ENCODE data around the gene FKBP7.
"Not testable (repeated sequence)": the region's sequence is repeated elsewhere in the genome, so short reads cannot be mapped to it uniquely, and the experiment has no call there.

The FKBP7 gene, protein sequence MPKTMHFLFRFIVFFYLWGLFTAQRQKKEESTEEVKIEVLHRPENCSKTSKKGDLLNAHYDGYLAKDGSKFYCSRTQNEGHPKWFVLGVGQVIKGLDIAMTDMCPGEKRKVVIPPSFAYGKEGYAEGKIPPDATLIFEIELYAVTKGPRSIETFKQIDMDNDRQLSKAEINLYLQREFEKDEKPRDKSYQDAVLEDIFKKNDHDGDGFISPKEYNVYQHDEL

DNA sequence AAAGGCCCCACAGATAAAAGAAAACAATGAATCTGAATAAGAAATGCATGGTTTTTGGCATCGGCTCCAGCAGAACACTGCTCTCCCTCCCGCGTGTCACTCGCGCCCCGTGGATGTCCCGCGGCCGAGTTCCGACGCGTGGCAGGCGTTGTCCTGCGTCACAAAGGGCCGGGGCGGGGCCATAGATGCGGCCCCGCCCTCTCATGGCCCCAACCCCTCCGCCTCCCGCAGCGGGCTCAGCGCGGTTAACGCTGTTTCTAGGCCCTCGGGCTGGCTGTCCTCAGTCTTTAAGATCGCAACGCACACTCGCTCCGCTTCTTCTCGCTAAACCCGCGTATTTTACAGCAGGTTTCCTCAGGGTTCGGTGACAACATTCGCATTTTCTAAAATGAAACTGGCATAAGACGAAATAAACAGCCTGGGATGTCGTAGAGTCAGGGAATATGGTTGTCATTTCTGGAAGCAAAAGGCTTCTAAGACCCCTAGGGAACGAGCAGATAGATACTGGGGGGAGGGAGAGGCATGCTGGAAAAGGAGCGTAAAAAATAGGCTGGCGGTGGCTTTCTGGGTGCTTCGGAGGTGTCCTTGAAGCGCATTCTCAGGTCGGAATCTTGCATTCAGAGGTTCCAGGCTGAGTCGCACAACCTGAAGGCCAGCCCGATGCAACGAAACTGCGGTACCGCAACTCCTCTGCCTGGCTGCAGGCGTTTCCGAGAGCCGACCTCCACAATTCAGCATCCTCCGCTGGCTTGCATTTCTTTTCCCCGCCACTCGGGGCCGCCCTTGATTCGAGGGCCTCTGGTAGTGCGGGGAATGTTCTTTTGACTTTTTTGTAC lies at the start of gene FKBP7:
TSS of gene FKBP7 (minus strand) at position 162 of the 836 bp plus-strand sequence. CDS start at position 61, 101 bp downstream.
- DNase-seq = peak; percentile 88

DNA sequence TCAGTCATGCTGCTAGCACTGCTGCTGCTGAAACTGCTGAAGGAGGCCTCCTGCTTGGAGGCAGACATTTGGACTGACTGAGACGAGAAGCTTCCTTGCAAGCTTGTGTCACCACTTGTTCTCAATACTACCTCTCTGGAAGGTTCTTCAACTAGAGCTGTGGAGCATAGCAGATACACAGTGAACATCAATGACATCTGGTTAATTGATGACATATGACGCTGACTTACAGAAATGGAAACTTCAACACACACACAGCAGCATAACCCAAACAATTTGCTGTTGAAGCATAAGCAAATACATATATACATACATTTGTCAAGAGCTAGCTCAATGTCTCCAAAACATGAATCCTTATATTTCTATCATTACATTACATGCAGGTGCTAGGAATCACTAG lies 49.2 kb upstream of the FKBP7 start:
- DNase-seq = no peak

DNA sequence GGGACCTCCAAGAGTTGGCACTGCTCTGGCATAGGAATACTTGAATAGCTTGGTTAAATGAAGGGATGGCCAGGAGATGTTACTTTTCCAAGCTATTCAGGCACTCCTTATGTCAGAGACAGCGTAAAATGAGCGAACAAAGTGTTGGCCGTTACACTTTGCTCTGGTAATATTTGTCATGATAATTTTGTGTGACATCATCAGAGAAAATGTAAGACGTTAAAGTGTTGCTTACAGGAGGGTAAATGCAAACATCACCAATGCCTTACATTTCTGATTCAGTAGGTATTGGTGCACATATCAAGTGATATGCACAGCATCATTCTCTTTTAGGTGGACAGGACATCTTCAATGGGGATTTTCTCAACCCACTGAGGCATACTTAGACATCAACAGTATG lies 47.9 kb upstream of the FKBP7 start:
- DNase-seq = no peak

DNA sequence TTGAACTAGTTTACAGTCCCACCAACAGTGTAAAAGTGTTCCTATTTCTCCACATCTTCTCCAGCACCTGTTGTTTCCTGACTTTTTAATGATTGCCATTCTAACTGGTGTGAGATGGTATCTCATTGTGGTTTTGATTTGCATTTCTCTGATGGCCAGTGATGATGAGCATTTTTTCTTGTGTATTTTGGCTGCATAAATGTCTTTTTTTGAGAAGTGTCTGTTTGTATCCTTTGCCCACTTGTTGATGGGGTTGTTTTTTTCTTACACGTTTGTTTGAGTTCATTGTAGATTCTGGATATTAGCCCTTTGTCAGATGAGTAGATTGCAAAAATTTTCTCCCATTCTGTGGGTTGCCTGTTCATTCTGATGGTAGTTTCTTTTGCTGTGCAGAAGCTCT lies 47.1 kb upstream of the FKBP7 start:
- not testable (repeated sequence) for DNase-seq

DNA sequence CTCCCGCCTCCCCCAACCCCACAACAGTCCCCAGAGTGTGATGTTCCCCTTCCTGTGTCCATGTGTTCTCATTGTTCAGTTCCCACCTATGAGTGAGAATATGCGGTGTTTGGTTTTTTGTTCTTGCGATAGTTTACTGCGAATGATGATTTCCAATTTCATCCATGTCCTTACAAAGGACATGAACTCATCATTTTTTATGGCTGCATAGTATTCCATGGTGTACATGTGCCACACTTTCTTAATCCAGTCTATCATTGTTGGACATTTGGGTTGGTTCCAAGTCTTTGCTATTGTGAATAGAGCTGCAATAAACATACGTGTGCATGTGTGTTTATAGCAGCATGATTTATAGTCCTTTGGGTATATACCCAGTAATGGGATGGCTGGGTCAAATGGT lies 46.6 kb upstream of the FKBP7 start:
- DNase-seq = not testable (repeated sequence)

DNA sequence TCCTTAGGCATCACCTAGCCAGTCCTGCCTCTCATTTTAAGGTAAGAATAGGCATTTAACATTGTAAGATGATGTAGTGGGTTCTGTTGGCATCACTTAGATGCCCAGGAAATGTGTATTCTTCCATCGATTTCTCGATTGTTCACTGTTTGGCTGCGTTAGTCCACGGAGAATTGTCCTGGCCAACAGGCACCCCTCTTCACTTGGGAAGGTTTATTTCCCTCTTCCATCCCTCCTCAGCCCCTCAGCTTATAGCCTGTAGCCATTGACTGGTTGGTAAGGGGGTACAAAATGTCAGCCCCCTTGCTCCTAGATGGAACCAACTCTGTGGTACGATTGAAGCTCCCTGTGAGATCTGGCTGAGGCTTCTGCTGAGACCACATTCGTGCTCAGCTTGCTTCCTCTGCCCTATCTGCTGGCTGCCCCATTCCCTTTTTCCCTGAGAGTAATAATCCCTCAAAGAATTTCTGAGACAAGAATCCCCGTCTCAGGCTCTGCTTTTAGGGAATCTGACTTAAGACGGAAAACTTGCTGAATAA lies 45.3 kb upstream of the FKBP7 start:
- DNase-seq = peak; percentile 7

DNA sequence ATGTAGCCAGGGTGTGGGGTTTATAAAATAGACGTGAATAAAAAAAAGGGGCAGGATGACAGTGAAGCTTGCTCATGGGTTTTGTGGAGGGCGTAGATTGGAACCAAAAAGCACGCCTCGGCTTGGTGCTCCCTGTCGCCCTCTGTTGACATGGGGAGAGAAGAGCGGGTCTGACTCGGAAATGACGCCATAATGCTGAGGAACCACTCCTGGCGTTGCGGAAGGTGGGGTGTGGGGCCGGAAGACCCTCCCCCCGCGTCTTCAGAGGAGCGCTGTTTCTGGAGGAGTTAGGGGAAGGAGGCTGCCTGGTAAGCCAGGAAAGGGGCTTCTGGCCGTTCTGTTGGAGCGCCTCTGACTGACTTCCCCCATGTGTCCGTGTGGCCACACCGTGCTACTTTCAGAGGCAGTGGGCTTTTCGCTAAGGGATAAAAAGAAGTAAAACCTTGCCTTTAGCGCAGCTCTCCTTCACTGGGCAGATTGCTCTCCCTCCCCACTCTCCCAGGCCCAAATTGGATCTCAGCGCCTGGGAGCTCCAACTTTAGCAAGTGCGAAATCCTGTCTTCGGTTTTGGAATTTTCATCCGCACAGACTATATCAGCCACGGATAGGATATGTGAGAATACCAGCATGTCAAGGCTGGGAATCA lies 44.7 kb upstream of the FKBP7 start:
- peak; percentile 87 for DNase-seq

DNA sequence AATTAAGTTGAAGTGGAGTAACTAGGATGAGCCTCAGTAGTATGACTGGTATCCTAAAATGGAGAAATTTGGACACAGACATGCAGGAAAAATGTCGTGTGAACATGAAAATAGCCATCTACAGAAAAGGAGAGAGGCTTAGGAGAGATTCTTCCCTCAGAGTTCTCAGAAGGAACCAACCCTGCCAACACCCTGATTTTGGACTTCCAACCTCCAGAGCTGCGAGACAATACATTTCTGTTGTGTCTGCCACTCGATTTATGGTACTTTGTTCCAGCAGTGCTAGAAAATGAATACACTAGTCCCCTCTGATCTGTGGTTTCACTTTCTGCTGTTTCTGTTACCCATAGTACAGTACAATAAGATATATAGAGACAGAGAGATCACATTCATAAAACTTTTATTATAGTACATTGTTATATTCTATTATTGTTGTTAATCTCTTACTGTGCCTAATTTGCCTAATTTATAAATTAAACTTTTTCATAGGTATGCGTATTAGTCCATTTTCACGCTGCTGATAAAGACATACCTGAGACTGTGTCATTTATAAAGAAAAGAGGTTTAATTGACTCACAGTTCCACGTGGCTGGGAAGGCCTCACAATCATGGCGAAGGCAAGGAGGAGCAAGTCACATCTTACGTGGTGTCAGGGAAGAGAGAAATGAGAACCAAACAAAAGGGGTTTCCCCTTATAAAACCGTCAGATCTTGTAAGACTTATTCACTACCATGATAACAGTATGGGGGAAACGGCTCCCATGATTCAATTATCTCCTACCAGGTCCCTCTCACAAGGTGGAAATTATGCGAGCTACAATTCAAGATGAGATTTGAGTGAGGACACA lies 43.1 kb upstream of the FKBP7 start:
- no peak for DNase-seq

DNA sequence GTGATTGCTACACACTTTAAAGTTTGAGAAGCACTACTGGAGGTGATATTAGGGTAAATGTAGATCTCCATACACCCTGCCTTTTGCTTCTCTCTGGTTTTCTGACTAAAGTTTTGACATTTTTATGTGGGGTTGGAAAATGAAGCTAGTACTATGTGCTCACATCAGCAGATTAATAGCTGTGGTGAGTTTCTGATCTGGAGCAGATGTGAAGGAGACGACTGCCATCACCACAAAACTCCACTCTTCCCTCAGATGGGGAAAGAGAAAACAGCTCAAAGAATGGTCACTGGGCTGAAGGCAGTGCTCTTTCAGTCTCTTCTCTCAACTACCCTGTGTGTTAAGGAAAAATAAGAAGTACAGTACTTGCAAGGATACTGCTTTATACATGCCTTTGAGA lies 39.1 kb upstream of the FKBP7 start:
- no peak for DNase-seq

DNA sequence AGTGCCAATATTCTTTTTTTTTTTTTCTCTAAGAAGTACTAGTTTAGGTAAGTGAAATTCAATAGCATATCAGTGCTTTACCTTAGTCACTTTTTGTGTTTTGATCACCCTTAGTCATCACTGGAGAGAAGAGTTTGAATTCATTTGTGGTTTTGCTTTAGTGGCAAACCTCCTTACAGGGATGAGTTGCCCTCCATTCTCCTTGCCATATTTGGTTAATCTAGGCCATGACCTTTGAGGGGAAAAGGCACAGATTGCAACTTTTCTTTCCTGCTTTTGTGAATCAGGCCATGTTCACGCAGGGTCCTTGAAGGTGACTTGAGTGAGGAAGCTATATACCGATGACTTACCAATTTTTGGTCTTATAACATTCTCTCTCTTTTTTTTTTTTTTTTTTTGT lies 36.3 kb upstream of the FKBP7 start:
- peak; percentile 9 for DNase-seq

DNA sequence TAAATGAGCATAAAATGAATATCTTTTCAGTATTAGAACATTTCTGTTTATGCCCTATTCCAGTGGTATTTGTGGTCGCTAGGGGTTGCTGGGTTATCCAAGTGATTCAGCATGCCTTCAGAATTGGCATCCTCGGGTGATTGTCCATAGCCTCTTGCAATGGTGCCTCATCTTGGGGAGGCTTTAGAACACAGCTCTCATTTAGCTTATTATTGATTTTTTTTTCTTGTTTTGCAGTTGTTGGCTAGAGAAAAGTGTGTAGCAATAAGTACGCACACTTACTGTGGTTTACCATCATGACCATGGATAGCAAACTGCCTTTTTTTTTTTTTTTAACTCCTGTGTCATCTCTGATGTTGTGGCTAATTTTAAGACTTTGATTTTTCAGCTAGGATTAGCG lies 35.5 kb upstream of the FKBP7 start:
- no peak for DNase-seq

DNA sequence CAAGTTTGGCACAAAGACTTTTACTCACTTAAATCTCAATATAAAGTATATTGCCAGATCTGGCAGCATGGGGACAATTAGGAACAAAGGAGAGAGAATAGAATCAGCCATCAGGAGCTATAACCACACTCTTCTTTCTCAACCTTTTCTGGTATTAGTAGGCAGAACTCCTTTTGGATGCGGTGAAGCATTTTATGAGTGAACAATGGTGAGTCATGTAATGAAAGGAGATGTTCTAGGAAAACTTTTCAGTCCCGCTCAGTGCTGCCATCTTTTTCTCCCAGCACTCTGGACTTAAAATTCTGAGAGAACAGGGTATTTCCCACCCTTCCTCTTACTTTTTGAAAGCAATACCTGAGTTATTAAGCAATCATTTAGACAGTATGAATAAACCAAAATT lies 34.1 kb upstream of the FKBP7 start:
- no peak for DNase-seq

DNA sequence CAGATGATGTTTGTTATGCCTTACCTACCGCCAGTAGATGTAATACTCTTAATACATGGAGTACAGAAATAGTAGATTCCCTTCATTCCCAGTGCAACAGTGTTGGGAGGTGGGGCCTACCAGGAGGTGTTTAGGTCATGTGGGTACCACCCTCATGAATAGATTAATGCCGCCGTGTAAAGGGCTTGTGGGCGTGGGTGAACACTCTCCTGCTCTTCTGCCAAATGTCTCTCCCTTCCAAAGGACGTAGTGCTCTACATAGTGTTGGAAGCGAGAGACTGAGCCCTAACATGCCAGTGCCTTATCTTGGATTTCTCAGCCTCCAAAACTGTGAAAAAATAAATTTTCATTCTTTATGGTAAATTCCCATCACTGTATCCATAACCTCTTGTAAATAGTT lies 32.0 kb upstream of the FKBP7 start:
- DNase-seq = no peak

DNA sequence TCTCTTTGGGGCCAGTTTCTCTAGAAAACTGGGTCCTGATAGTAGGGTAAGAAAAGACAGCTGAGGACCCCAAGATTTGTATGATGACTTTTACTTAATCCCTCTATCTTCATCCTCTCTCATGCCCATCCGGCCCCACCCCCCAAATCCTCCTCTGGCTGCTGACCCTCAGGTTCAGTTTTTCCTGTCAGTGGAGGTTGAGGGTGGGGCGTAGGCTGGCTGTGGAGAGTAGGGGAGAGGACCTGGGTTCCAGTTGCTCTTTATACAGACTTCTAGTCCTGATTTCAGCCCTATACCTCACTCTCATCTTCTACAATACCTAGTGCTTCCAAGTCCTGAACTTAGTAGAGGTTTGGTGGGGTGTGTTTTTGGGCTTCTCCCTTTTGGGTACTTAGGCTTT lies 30.2 kb upstream of the FKBP7 start:
- no peak for DNase-seq

DNA sequence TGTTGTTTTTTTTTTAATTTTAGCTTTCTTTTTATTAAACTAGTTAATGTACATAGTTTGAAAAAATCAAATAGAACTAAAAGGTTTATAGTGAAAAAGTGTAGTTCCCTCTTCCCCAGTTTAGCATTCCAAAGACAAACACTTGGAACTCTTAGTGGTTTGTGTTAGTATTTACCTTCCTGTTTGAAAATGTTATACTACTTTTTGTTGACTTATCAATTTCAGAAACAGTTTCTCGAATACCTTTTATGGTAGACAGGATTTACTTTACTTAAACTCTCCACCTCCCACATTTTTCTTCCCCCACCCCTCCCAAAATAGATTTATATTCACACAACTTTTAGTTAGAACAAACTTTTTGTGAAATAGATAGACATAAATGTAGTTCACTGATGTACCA lies 28.5 kb upstream of the FKBP7 start:
- no peak for DNase-seq

DNA sequence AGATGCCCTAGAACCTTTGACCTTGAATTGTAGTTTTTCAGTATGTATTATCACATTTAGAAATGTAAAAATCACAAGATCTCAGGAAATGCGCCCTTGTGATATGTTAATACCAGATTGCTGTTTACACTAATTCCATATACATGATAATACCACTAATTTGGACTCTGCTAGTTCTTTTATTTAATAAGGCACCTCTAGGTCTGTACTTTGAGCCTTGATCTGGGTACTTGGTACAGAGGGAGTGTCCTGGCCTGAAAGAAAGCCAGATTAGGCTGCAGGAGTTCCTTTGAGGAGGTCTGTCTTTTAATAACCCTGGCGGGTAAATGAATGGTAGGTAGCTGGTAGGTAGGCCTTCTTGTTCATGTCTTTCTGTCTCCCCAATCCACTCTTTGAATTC lies 28.1 kb upstream of the FKBP7 start:
- no peak for DNase-seq

DNA sequence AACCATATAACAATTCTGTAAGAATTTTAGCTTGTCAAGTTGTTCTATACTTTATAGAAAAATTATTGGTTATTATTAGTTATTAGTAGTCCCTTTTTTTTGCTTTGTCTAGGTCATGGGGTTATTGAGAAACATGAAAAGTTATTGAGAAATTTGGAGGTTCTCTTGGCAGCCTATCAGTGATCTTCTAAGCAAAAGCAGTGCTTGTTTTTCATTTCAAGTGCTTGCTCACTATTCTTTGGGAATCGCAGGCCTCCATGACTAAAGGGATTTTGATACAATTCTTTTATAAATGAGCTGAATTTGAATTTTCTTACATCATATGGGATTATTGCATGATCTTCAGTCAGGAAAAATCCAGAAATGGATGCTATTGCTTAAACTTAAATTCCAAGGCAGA lies 27.7 kb upstream of the FKBP7 start:
- no peak for DNase-seq

DNA sequence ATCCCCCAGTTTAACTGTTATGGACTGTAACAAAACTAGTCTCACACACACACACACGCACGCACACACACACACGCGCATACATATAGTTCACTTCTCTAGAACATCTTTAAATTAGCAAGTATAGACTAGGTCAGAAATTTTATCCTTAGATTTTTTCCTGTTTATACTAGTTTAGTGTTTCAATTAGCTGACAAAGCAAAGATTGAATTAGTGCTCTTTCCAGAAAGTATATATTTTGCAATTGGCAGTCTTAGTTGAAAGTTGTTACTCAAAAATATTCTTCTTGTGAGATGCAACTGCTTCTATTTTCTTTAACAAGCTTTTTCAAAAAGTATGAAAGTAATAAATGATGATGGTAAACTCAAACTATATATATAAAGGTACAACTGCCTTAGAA lies 24.4 kb upstream of the FKBP7 start:
- no peak for DNase-seq

DNA sequence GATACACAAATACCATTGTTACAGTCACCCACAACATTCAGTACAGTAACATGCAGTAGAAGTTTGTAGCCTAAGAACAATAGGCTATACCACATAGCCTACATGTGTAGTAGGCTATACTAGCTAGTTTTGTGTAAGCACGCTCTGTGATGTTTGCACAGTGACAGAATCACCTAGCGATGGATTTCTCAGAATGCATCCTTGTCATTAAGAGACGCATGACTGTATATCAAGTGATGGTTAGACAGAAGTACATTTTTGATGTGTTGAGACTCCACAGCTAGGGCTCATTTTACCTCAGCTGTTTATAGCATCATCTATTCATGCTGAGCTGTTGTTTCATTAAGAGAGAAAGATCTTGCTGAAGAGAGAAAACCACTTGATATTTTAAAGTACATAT lies 21.2 kb upstream of the FKBP7 start:
- DNase-seq = no peak

DNA sequence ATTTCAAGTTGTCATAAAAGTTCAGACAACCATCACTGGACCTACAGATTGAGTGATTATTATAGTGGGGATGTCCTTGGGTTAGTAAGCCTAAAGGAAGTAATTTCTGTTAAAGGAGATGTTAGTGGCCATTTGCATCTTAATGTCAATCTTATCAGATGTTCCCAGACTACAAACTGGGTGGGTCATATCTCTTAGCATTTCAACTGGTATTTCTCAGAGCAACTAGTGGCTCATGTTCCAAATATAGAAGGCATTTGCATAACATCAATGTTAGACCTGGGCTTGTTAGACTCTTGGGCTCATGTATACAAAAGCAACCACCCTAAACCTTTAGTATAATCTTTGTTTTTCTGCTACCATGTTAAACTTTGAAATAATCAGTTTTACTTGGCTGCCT lies 19.7 kb upstream of the FKBP7 start:
- DNase-seq = no peak

DNA sequence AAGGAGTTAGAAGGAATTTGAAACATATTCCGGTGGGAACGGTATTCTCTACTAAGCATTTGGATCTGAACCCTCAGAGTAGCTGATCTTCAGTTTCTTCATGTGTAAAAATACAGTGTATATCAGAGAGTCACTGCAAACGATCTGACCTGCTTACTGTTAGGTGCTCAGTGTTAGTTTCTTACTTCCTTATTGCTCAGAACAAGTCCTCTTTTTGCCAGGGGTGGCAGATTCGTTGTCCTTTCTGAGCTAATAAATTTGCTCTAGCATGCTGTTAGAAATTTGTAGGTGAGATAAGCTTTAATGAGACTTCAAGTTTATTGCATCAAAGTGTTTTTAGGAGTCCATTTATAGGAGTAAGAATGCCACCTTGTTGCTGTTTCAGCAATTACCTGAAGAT lies 17.6 kb upstream of the FKBP7 start:
- DNase-seq = no peak

DNA sequence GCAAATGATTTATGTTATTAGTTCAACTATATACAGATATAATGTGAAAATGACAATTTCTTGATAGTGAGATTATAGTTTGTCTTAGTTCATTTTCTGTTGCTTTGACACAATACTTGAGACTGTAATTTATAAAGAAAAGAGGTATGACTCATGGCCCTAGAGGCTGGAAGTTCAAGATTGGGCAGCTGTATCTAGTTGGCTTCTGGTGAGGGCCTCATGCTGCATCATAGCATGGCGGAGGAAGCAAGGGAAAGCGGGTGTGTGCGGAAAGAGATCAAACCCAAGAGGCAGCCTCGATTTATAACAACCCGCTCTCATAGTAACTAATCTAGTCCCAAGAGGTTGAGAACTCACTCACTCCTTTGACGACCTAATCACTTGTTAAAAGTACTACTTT lies 13.2 kb upstream of the FKBP7 start:
- DNase-seq = no peak

DNA sequence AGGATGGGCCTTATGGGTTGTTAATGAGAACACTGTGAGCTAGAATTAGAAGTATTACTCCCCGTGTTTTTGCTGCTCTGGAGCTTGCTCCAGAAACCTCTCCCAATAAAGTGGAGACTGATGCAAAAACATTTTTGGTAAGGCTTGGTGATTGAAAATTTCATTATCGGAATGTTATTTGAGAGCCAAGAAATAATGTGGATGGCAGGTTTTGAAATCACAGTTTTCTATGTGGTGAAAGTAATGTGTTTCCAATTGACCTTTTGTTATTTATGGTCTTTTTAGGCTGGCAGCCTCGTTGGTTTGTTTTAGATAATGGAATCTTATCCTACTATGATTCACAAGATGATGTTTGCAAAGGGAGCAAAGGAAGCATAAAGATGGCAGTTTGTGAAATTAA lies 7.0 kb upstream of the FKBP7 start:
- DNase-seq = no peak
